HG02763 (cell line): ENCODE measurements around the gene SLCO4A1.

Source experiments
- ATAC-seq: cut with Tn5 transposase; IDR thresholded peaks from one replicate; pipeline ENCODE4 v1.9.1; 2021; ENCODE audit warnings: mild to moderate bottlenecking, moderate library complexity; ENCODE audit not compliant: unreplicated experiment

SLCO4A1 gene

DNA sequence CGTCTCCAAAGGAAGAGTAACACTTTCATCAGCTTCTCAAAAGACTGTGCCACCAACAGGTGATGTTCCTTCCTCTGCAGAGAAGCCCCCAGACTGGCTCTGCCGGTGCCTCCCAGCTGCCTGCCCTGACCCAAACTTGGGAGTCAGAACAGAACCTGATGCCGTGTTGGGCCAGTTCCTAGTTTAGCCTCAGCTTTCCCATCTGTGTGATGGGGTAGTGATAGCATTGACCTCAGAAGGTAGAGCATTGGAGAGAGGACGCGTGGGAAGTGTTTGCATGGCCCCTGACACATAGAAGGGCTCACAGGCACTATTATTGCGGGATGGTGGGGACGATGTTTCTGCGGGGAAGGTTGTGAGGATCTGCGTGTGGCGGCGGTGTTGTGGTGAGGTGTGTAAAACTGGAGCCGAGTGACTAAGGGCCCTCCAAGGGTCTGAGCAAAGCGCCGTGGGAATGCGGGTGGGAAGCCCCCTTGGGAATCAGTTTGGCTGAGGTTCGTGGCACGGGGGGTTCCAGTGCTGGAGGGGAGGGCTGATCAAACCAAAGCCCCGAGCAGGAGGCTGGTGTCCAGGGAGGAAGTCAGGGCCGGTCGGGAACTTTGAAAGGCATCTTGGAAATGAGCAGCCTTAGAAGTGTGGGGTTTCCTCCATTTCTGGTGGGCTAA is 68.0 kb downstream of the SLCO4A1 start:
- ATAC-seq: no peak

DNA sequence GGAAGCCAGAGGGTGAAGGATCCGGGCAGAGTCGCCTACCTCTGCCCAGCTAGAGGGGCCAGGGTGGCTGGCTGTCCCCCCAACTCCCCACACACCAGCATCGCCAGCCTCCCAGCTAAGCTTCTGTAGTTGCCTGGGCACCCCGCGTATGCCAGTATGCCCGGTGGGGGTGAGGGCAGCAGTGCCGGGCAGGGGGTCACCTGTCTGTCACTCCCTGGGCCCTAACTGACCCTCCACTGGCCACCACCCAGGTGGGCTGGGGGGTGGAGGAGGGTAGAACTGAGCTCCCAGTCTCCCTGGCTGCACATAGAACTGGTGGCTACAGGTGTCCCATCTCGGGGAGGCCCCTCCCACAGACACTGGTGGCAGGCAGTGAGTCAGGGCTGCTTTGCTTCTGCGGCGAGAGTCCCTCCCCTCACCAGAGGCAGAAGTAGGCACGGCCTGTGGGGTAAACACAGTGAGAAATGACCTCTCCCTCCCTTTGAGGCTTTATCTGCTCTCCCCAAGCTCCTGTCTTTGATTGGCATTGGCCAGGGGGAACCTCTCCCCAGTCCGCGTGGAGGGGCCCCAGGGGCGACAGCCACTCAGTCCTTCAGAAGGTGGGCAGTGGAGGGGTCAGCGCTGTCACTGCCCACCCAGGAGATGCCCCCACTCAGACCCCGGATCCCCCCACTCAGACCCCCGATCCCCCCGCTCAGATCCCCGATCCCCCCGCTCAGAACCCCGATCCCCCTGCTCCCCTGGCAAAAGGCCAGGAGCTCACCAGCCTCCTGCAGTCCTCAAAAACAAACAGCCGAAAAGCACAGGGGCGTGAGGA is 68.8 kb downstream of the SLCO4A1 start:
- no peak for ATAC-seq

DNA sequence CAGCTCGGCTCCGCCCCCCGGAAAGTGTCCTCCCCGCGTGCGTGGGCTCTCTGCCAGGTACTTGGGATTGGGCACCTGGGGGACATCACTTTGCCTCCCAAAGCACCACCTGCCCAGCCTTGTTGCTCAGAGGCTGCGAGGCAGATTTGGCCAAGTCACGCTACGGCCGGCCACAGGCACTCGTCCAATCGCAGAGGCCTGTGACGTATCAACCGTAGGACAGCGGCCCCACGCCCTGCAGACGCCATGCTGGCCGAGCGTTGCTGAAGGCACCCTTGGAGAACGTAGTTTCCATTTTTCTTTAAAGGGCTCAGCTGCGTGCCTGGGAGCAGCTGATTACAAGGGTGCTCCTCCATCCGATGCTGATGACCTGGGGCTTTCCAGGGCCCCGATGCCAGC is 69.4 kb downstream of the SLCO4A1 start:
- no peak for ATAC-seq

DNA sequence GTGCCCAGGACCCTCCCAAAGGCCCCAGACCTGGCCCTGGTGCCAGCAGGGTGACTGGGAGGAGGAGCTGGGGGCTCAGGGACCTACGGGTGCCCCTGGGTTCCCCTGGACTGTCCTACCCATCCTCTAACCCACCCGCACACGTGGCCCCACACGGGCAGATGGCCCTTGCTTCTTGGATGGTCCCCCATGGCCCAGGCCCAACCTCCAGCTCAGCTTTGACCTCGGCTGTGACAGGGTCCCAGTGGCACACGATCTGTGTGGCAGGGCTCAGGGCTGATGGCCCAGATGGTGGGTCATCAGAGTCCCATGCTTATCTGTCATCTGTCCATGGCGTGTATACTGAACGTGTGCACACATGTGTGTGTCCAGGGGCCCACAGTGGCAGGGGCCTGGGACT is 70.3 kb downstream of the SLCO4A1 start:
- no peak for ATAC-seq

DNA sequence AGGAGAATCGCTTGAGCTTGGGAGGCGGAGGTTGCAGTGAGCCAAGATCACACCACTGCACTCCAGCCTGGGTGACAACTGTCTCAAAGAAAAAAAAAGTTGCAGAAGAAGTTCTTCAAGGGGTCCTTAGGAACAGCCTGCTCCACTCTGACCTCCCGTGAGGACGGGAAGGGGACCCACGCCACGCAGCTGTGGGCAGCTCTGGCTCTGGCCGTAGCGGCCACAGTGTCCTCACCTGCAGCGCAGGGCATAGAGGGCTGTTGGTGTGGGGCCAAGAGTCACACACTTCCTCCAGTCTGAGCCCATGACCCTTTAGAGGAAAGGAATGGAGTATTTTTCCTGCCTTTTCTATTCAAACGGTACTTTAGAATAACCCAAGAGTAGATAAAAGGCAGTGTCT is 71.7 kb downstream of the SLCO4A1 start:
- ATAC-seq: no peak

DNA sequence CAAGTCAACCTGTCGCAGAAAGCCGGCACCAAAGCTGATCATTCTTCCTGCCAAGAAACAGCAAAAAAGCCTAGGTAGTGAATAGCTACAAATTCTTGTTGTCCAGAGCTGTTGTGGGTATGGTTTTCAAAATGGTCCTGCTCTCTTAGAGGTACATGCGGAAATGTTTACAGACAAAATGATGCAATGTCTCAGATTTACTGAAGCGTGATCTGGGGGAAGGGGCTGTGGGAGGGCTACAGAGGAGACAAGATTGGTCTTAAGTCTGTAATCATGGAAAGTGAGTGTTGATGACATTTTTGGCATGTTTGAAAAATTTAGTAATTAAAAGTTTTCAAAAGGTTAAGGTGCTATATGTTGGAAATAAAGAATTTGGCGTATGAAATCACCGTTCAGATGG is 72.5 kb downstream of the SLCO4A1 start:
- ATAC-seq: no peak

DNA sequence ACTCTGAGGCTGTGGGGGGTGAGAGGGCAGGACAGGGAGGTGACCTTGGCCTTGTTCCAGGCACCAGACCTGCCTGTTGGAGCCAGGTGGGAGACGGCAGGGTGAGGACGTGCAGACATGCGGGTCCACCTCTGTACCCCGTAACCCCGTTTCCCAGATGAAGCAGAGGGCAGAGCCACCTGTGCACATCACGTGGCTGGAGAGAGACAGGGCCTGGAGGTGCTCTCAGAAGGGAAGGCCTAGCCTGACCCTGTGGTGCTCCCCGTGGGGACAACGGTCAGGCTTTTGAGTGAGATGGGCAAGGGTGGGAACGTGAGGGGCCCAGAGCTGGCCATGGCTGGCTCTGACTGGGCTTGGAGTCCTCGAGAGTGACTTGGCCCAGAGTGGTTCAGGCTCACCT is 72.9 kb downstream of the SLCO4A1 start:
- no peak for ATAC-seq

DNA sequence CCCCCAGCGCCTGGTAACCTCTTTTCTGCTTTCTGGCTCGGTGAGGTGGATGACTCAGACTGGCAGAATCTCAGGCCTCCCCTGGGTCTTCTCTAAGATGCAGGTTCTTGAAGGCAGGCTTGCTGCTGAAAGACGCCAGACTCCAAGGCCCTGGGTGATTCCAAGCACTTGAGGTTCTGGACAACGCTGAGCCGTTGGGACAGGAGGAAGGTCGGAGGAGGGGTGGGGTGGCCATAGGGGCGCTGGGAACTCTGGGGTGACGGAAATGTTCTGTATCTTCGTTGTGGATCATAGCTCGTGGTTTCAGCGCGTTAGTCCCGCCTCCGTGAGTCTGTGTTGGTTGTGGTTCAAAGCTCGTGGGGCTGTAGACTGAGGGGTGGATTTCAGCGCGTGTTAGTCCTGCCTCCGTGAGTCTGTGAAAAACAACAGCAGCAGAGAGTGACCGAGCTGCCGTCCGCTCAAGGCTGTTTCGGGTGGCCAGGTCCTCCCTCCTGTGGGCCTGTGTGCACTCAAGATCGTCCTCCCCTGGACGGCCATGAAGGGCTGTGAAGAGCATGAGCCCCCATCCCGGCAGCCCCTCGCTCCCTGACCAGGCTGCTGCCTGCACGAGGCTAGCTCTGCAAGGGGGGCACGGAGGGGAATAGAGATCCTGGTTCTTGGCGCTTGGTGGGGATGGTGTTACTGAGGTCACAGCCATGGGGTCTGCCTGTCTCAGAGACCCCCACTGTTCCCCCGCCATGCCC is 74.1 kb downstream of the SLCO4A1 start:
- ATAC-seq: no peak

DNA sequence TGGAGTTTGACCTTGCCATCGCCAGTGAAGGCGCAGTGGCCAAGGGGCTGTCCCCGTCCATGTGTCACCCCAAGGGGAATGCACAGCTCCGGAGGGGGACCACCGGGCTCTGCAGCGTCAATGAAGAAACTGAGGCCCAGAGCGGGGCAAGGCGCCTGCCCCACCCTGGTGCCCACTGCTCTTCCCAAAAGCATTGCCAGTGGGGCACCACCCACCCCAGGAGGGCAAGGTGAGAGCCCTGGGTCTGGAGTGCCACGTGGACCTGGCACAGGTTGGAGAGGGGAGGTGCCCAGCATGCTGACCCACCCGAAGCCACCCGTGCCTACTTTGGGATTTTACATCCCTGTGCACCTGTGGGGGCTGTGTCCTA is 74.6 kb downstream of the SLCO4A1 start:
- ATAC-seq: no peak

DNA sequence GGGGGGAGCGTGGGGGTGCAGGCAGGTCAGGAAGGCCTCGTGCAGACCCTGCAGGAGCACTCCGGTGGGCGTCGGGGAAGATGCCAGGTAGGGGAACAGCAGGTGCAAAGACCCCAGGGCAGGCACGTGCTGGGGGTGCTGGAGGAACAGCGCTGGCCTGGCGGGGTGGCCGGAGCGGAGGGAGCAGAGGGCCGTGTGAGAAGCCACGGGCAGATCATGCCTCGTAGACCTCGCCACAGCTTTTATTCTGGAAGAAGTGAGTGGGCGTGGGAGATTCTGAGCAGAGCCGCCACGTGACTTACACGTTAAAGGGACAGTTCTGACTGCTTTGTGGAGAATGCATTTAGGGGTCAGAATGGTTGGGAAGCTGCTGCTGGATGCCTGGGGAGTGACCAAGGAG is 75.6 kb downstream of the SLCO4A1 start:
- no peak for ATAC-seq

DNA sequence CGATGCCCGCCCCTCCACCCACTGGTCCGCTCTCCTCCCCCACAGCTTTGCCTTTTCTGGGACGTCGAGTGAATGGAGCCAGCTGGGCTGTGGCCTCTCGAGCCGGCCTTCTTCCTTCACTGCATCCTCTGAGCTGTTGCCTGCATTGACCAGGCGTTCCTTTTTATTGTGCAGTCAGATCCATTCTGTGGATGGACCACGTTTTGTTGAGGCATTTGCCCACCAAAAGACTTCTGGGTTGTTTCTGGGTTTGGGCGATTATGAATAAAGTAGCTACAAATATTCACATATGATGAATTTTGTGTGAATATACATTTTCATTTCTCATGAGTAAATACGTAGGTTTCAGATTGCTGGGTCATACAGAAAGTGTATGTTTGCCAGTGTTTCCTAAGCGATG is 76.2 kb downstream of the SLCO4A1 start:
- ATAC-seq: no peak

DNA sequence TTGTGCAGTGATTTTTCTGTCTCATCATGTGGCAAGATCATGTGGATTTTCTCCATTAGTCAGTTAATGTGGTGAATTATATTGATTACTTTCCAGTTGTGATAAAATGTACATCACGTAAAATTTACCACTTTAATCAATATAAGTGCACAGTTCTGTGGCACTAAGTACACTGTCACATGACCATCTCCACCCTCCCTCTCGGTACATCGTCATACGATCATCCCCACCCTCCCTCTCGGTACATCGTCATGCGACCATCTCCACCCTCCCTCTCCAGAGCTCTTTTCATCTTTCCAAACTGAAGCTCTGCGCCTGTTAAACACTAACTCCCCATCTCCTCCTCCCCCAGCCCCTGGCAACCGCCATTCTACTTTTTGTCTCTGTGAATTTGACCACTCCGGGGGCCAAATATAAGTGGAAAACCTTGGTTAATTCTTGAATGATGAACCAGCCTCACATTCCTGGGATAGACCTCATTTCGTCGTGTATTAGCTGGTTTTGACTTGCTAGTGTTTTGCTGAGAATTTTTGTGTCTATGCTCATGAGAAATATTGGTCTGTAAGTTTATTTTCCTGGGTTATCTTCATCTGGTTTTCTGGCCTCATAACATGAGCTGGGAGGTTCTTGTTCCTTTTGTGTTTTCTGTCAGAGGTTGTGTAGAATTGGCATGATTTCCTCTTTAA is 77.1 kb downstream of the SLCO4A1 start:
- ATAC-seq: no peak
